ENCODE measurements around the gene KHSRP. TPM values are rescaled to one million over a fixed set of nuclear protein-coding genes. Genes with fewer than 3 reads are reported as not detected.

KHSRP gene
- total and polyA plus RNA-seq, 10 of the 15 experiments (the other 5 are each of a cell fraction or from before 2014, with no cell fraction given) = 4.8 to 440 (median 82.0) TPM

DNA sequence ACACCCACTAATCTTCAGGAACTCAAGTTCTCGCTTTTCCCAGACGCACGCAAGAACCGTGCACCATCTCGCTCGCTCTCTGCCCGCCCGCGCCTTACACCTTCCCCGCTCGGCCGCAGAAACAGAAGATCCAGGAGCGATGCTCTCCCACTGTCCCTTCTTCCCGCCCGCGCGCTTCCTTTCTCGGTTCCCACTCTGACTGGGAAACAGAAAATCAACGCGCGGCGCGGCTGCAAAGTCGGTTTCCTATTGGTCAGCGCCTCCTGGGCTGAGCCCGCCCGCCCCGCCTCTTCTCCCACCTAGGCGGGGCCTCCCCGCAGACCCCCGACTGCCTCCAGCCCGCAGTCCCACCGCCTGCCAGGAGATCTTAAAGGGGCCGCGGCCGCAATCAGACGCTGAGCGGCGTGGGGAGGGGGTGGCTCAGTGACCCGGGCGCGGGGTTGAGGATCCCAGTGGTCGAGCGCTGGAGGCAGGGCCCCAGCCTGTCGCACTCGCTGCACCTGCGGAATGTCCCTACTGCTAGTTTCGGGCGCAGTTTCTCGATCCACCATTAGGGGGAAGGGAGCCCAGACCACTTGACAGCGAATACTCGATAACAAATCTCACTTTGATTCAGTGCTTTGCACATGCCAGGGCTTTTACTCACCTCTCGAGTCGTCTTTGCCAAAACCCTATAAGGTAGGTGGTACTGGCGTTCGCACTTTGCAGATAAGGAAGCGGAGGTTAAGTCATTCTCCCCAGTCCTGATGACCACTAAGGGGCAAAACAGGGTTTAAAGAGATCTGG is 35.7 kb upstream of the KHSRP start (continued):
- TF ChIP-seq, protein P1, sequence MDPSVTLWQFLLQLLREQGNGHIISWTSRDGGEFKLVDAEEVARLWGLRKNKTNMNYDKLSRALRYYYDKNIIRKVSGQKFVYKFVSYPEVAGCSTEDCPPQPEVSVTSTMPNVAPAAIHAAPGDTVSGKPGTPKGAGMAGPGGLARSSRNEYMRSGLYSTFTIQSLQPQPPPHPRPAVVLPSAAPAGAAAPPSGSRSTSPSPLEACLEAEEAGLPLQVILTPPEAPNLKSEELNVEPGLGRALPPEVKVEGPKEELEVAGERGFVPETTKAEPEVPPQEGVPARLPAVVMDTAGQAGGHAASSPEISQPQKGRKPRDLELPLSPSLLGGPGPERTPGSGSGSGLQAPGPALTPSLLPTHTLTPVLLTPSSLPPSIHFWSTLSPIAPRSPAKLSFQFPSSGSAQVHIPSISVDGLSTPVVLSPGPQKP (IDR thresholded peaks at IDR 0.05; ENCODE audit: low read depth, low read length) = no peak
- TF ChIP-seq EZH2 (IDR thresholded peaks at IDR 0.05; ENCODE audit: borderline replicate concordance, control insufficient read depth, low read depth, low read length) (no peak), RB1 (IDR thresholded peaks at IDR 0.05; ENCODE audit: borderline replicate concordance) (peak; percentile 65; the same call in 1 of the 2 replicates), ZNF622 (IDR thresholded peaks at IDR 0.05) (no peak), NFIC (IDR thresholded peaks at IDR 0.05; ENCODE audit: low read depth, low read length) (no peak), NR2C2 (IDR thresholded peaks at IDR 0.05; ENCODE audit: borderline replicate concordance, control insufficient read depth, insufficient read length, low read depth) (no peak), ZNF207 (IDR thresholded peaks at IDR 0.05; ENCODE audit: borderline replicate concordance) (peak; percentile 46; the same call in 1 of the 2 replicates), MYC (IDR thresholded peaks at IDR 0.05; ENCODE audit: insufficient read depth, insufficient read length, insufficient replicate concordance, low read length, severe bottlenecking) (no peak), CEBPB (IDR thresholded peaks at IDR 0.05; ENCODE audit: borderline replicate concordance in 1 of 2, low read depth in 2 of 2, low read length in 2 of 2) (no peak), TARDBP (IDR thresholded peaks at IDR 0.05; ENCODE audit: borderline replicate concordance) (no peak), CBFB (IDR thresholded peaks at IDR 0.05; ENCODE audit: low read depth) (no peak), ETV6 (conservative IDR thresholded peaks at IDR 0.05 in 1 of 2, IDR thresholded peaks at IDR 0.05 in 1 of 2; ENCODE audit: borderline replicate concordance in 1 of 2, low read depth in 1 of 2) (no peak; a peak in 1 of 4 replicates), EGR1 (IDR thresholded peaks at IDR 0.05; ENCODE audit: borderline replicate concordance in 1 of 2, low read depth in 2 of 2, low read length in 2 of 2) (no peak), MEF2A (IDR thresholded peaks at IDR 0.05; ENCODE audit: insufficient read depth, low read depth, low read length) (no peak), GABPA (IDR thresholded peaks at IDR 0.05; ENCODE audit: low read depth) (no peak), ZNF384 (IDR thresholded peaks at IDR 0.05; ENCODE audit: borderline replicate concordance, low read depth, low read length) (no peak), NR2F1 (conservative IDR thresholded peaks at IDR 0.05) (peak; percentile 74), MXI1 (IDR thresholded peaks at IDR 0.05; ENCODE audit: low read depth, low read length) (peak; percentile 52; the same call in 1 of the 2 replicates), CBX3 (IDR thresholded peaks at IDR 0.05; ENCODE audit: borderline replicate concordance, low read depth) (no peak)
- TF ChIP-seq, protein P2, sequence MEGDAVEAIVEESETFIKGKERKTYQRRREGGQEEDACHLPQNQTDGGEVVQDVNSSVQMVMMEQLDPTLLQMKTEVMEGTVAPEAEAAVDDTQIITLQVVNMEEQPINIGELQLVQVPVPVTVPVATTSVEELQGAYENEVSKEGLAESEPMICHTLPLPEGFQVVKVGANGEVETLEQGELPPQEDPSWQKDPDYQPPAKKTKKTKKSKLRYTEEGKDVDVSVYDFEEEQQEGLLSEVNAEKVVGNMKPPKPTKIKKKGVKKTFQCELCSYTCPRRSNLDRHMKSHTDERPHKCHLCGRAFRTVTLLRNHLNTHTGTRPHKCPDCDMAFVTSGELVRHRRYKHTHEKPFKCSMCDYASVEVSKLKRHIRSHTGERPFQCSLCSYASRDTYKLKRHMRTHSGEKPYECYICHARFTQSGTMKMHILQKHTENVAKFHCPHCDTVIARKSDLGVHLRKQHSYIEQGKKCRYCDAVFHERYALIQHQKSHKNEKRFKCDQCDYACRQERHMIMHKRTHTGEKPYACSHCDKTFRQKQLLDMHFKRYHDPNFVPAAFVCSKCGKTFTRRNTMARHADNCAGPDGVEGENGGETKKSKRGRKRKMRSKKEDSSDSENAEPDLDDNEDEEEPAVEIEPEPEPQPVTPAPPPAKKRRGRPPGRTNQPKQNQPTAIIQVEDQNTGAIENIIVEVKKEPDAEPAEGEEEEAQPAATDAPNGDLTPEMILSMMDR (IDR thresholded peaks at IDR 0.05 in 2 of 3, conservative IDR thresholded peaks at IDR 0.05 in 1 of 3; ENCODE audit: control insufficient read depth in 2 of 3, extremely low read depth in 1 of 3, insufficient read depth in 1 of 3, low read depth in 3 of 3, low read length in 3 of 3) = peak; percentile 57 to 67 (median 66)
- TF ChIP-seq, protein P3, sequence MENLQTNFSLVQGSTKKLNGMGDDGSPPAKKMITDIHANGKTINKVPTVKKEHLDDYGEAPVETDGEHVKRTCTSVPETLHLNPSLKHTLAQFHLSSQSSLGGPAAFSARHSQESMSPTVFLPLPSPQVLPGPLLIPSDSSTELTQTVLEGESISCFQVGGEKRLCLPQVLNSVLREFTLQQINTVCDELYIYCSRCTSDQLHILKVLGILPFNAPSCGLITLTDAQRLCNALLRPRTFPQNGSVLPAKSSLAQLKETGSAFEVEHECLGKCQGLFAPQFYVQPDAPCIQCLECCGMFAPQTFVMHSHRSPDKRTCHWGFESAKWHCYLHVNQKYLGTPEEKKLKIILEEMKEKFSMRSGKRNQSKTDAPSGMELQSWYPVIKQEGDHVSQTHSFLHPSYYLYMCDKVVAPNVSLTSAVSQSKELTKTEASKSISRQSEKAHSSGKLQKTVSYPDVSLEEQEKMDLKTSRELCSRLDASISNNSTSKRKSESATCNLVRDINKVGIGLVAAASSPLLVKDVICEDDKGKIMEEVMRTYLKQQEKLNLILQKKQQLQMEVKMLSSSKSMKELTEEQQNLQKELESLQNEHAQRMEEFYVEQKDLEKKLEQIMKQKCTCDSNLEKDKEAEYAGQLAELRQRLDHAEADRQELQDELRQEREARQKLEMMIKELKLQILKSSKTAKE (IDR thresholded peaks at IDR 0.05; ENCODE audit: low read depth, poor library complexity, severe bottlenecking) = no peak
- TF ChIP-seq, protein P4, sequence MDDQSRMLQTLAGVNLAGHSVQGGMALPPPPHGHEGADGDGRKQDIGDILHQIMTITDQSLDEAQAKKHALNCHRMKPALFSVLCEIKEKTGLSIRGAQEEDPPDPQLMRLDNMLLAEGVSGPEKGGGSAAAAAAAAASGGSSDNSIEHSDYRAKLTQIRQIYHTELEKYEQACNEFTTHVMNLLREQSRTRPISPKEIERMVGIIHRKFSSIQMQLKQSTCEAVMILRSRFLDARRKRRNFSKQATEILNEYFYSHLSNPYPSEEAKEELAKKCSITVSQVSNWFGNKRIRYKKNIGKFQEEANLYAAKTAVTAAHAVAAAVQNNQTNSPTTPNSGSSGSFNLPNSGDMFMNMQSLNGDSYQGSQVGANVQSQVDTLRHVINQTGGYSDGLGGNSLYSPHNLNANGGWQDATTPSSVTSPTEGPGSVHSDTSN (IDR thresholded peaks at IDR 0.05; ENCODE audit: insufficient replicate concordance, low read depth, low read length) = peak; percentile 26

Measured in GM12878 (cell line).